Measurements from ENCODE around the gene HCN1.

The HCN1 gene

GRCh38 chr5:45288746-45289145 is 407.4 kb downstream of the HCN1 start:
- DNase-seq (ENCODE audit: low spot score): peak; percentile 11

GRCh38 chr5:45284436-45284835 is 411.7 kb downstream of the HCN1 start:
- no peak for DNase-seq (ENCODE audit: low spot score)

GRCh38 chr5:45281081-45281480 is 415.1 kb downstream of the HCN1 start:
- no peak for DNase-seq (ENCODE audit: low spot score)

- DNase-seq (ENCODE audit: low spot score): peak; percentile 29
Observed at GRCh38 chr5:45279109-45279508, 417.1 kb downstream of the HCN1 start.

GRCh38 chr5:45277860-45278259 is 418.3 kb downstream of the HCN1 start:
- DNase-seq (ENCODE audit: low spot score): no peak

- no peak for DNase-seq (ENCODE audit: low spot score)
Observed at GRCh38 chr5:45274241-45274640, 421.9 kb downstream of the HCN1 start.

- DNase-seq (ENCODE audit: low spot score): no peak
Observed at GRCh38 chr5:45271626-45272025, 424.6 kb downstream of the HCN1 start.

- no peak for DNase-seq (ENCODE audit: low spot score)
Observed at GRCh38 chr5:45264447-45264846, 431.7 kb downstream of the HCN1 start.

GRCh38 chr5:45262061-45262590 is 434.1 kb downstream of the HCN1 start:
- DNase-seq (ENCODE audit: low spot score): no peak

- no peak for DNase-seq (ENCODE audit: low spot score)
Observed at GRCh38 chr5:45261125-45261524, 435.1 kb downstream of the HCN1 start.

GRCh38 chr5:45260292-45260691 is 435.9 kb downstream of the HCN1 start:
- no peak for DNase-seq (ENCODE audit: low spot score)

GRCh38 chr5:45252978-45253377 is 443.2 kb downstream of the HCN1 start:
- DNase-seq (ENCODE audit: low spot score): no peak

GRCh38 chr5:45252541-45252940 is 443.6 kb downstream of the HCN1 start:
- no peak for DNase-seq (ENCODE audit: low spot score)

- peak; percentile 14 for DNase-seq (ENCODE audit: low spot score)
Observed at GRCh38 chr5:45225571-45226031, 470.6 kb downstream of the HCN1 start.

- peak; percentile 59 for DNase-seq (ENCODE audit: low spot score)
Observed at GRCh38 chr5:45205403-45205961, 490.7 kb downstream of the HCN1 start.
